HEK293 (cell line): ENCODE data around the gene LARP6.
A peak's percentile ranks its signal among the peaks of the same experiment; 100 is the strongest.

ENCODE experiments used
- CTCF ChIA-PET: fragments of 350-600 bp; formaldehyde crosslinking; extraction: SDS; loops from one replicate; lab custom pipeline; 2021; ENCODE audit warnings: antibody characterized with exemption; lab: Yijun Ruan, JAX
- POLR2A ChIA-PET: fragments of 300-600 bp; formaldehyde crosslinking; extraction: SDS; loops from one replicate; lab custom pipeline; 2020; ENCODE audit warnings: antibody characterized with exemption, inconsistent platforms; lab: Yijun Ruan, JAX
- H3K27ac ChIP-seq: fragments of 200-500 bp; sonication (Bioruptor generic); 2 replicates; pipeline ENCODE4 v1.5.1; 2014; ENCODE audit warnings: low read depth, low read length, control low read depth, inconsistent platforms; ENCODE audit errors: extremely low read depth
- H3K36me3 ChIP-seq, 2 experiments: fragments of 200-500 bp in 1 of 2; sonication (Bioruptor generic) in 1 of 2; 1 replicate in 1 of 2; 2 replicates in 1 of 2; pipeline ENCODE4 v1.5.1; 2014 to 2017; ENCODE audit warnings: inconsistent platforms in 2 of 2, low read length in 2 of 2; ENCODE audit not compliant: control insufficient read depth in 2 of 2, insufficient read depth in 1 of 2
- H3K4me1 ChIP-seq: fragments of 200-500 bp; sonication (Bioruptor generic); 2 replicates; pipeline ENCODE4 v1.5.1; 2014; ENCODE audit warnings: mild to moderate bottlenecking, low read length, inconsistent platforms; ENCODE audit not compliant: control insufficient read depth, insufficient read depth
- H3K4me3 ChIP-seq: 2 replicates; pipeline ENCODE4 v1.5.1; 2011; ENCODE audit warnings: low read depth, mild to moderate bottlenecking, control low read depth, low read length, moderate library complexity
- H3K9me3 ChIP-seq: fragments of 200-500 bp; sonication (Bioruptor generic); 2 replicates; pipeline ENCODE4 v1.5.1; 2014; ENCODE audit warnings: low read depth, low read length, inconsistent platforms; ENCODE audit not compliant: control insufficient read depth, insufficient read depth
- AEBP2 ChIP-seq: fragments of 450-650 bp; formaldehyde crosslinking; IDR thresholded peaks from 2 replicates; pipeline ENCODE4 v1.5.1; 2016; ENCODE audit warnings: missing biosample characterization, missing genetic modification characterization, borderline replicate concordance
- BCL11A ChIP-seq: fragments of 450-650 bp; formaldehyde crosslinking; IDR thresholded peaks from 2 replicates; pipeline ENCODE4 v1.5.1; 2016; ENCODE audit warnings: low read depth, missing biosample characterization, missing genetic modification characterization
- CTCF ChIP-seq: fragments of 450-650 bp; formaldehyde crosslinking; IDR thresholded peaks from 2 replicates; pipeline ENCODE4 v1.5.1; 2016; ENCODE audit warnings: missing biosample characterization, missing genetic modification characterization
- GLIS1 ChIP-seq: fragments of 450-650 bp; formaldehyde crosslinking; IDR thresholded peaks from 2 replicates; pipeline ENCODE4 v1.5.1; 2016; ENCODE audit warnings: missing biosample characterization, missing genetic modification characterization
- INSM2 ChIP-seq: fragments of 450-650 bp; formaldehyde crosslinking; IDR thresholded peaks from 2 replicates; pipeline ENCODE4 v1.5.1; 2016; ENCODE audit warnings: missing biosample characterization, missing genetic modification characterization
- KLF10 ChIP-seq: fragments of 450-650 bp; IDR thresholded peaks from 2 replicates; pipeline ENCODE4 v1.5.1; 2018; ENCODE audit warnings: missing biosample characterization, mild to moderate bottlenecking, missing genetic modification characterization
- PBX3 ChIP-seq: sonication (generic); formaldehyde crosslinking; IDR thresholded peaks from 2 replicates; pipeline ENCODE4 v1.8.1; 2022; ENCODE audit warnings: mild to moderate bottlenecking, moderate library complexity, missing genetic modification reagents
- REST ChIP-seq: fragments of 450-650 bp; formaldehyde crosslinking; IDR thresholded peaks from 2 replicates; pipeline ENCODE4 v1.5.1; 2016; ENCODE audit warnings: missing biosample characterization, missing genetic modification characterization
- TRIM28 ChIP-seq: IDR thresholded peaks from 2 replicates; pipeline ENCODE4 v1.6.1; 2011; ENCODE audit warnings: low read length, control low read depth, borderline replicate concordance
- ZBTB48 ChIP-seq: fragments of 450-650 bp; formaldehyde crosslinking; IDR thresholded peaks from 2 replicates; pipeline ENCODE4 v1.5.1; 2016; ENCODE audit warnings: missing biosample characterization, missing genetic modification characterization
- ZBTB6 ChIP-seq: fragments of 450-650 bp; formaldehyde crosslinking; IDR thresholded peaks from 2 replicates; pipeline ENCODE4 v1.5.1; 2017; ENCODE audit warnings: missing biosample characterization, missing genetic modification characterization
- ZBTB8A ChIP-seq: fragments of 450-650 bp; formaldehyde crosslinking; IDR thresholded peaks from 2 replicates; pipeline ENCODE4 v1.5.1; 2016; ENCODE audit warnings: missing biosample characterization, missing genetic modification characterization
- ZFHX2 ChIP-seq: fragments of 450-650 bp; formaldehyde crosslinking; conservative IDR thresholded peaks from 2 replicates; pipeline ENCODE4 v1.5.1; 2016; ENCODE audit warnings: missing biosample characterization, missing genetic modification characterization
- ZNF121 ChIP-seq: fragments of 450-650 bp; formaldehyde crosslinking; IDR thresholded peaks from 2 replicates; pipeline ENCODE4 v1.5.1; 2016; ENCODE audit warnings: missing biosample characterization, missing genetic modification characterization
- ZNF18 ChIP-seq: fragments of 450-650 bp; formaldehyde crosslinking; IDR thresholded peaks from 2 replicates; pipeline ENCODE4 v1.5.1; 2016; ENCODE audit warnings: missing biosample characterization, missing genetic modification characterization
- ZNF350 ChIP-seq: fragments of 450-650 bp; formaldehyde crosslinking; IDR thresholded peaks from 2 replicates; pipeline ENCODE4 v1.5.0; 2017; ENCODE audit warnings: missing biosample characterization, mild to moderate bottlenecking, missing genetic modification characterization
- ZNF366 ChIP-seq: fragments of 450-650 bp; formaldehyde crosslinking; conservative IDR thresholded peaks from 2 replicates; pipeline ENCODE4 v1.5.1; 2016; ENCODE audit warnings: missing biosample characterization, missing genetic modification characterization
- ZNF530 ChIP-seq: fragments of 450-650 bp; formaldehyde crosslinking; IDR thresholded peaks from 2 replicates; pipeline ENCODE4 v1.5.1; 2016; ENCODE audit warnings: low read depth, missing biosample characterization, missing genetic modification characterization
- ZNF623 ChIP-seq: fragments of 450-650 bp; formaldehyde crosslinking; IDR thresholded peaks from 2 replicates; pipeline ENCODE4 v1.5.1; 2016; ENCODE audit warnings: missing biosample characterization, missing genetic modification characterization
- ZNF837 ChIP-seq: fragments of 450-650 bp; formaldehyde crosslinking; IDR thresholded peaks from 2 replicates; pipeline ENCODE4 v1.5.1; 2016; ENCODE audit warnings: missing biosample characterization, missing genetic modification characterization
- ZSCAN5A ChIP-seq: fragments of 450-650 bp; formaldehyde crosslinking; IDR thresholded peaks from 2 replicates; pipeline ENCODE4 v1.5.1; 2016; ENCODE audit warnings: missing biosample characterization, missing genetic modification characterization
- ZXDB ChIP-seq: fragments of 450-650 bp; formaldehyde crosslinking; IDR thresholded peaks from 2 replicates; pipeline ENCODE4 v1.5.1; 2016; ENCODE audit warnings: missing biosample characterization, missing genetic modification characterization

The LARP6 gene

GRCh38 chr15:70791259-70791658 is 62.7 kb downstream of the LARP6 start:
- POLR2A ChIA-PET: no interaction called here
- CTCF ChIA-PET: interaction anchor here (0.7 to 1.7 kb wide), 2 partner anchors 9 to 21 kb away, joined by 3 read pairs; no protein-coding TSS in a partner anchor
- Histone ChIP-seq H3K27ac (no peak overlapping the region), H3K9me3 (no peaks in the 10 kb centered on the region), H3K4me3 (no peak overlapping the region), H3K4me1 (peaks cover 4% of the 10 kb centered on the region; the same call in 1 of the 2 replicates), H3K36me3 (no peaks in the 10 kb centered on the region)
- TF ChIP-seq PBX3 (CRISPR knock-in tag) (no peak), ZNF121 (tag by site-specific recombination) (no peak), AEBP2 (tag by site-specific recombination) (no peak), ZNF530 (no peak), BCL11A (tag by site-specific recombination) (no peak), ZBTB8A (no peak), ZNF623 (tag by site-specific recombination) (no peak), ZNF837 (no peak), ZNF366 (tag by site-specific recombination) (no peak), INSM2 (tag by site-specific recombination) (no peak), ZSCAN5A (tag by site-specific recombination) (no peak), GLIS1 (no peak), ZXDB (tag by site-specific recombination) (no peak), TRIM28 (no peak), ZBTB48 (tag by site-specific recombination) (no peak), ZNF350 (no peak), ZBTB6 (tag by site-specific recombination) (no peak; the same call in 1 of the 2 replicates)

GRCh38 chr15:70789213-70789612 is 64.7 kb downstream of the LARP6 start:
- H3K4me3 ChIP-seq: no peak overlapping the region
- no peaks in the 10 kb centered on the region for H3K36me3 ChIP-seq
- no peak overlapping the region for H3K27ac ChIP-seq
- ChIA-PET CTCF (interaction anchor here (0.7 to 1.4 kb wide), 6 partner anchors 12 to 161 kb away, joined by 3 to 10 read pairs (median 4); no protein-coding TSS in a partner anchor), POLR2A (interaction anchor here (0.7 to 2.4 kb wide), 3 partner anchors 9 to 65 kb away, joined by 3 to 9 read pairs (median 3); partner anchors contain the start of gene UACA)
- H3K4me1 ChIP-seq: no peaks in the 10 kb centered on the region
- no peaks in the 10 kb centered on the region for H3K9me3 ChIP-seq
- peak; percentile 100 for TF ChIP-seq ZFHX2 (tag by site-specific recombination)
- 0 out of 2 replicates have a peak, but pooled peaks have one; percentile 35 for TF ChIP-seq ZNF18 (tag by site-specific recombination)
- no peak for TF ChIP-seq REST
- peak; percentile 23; the same call in 1 of the 2 replicates for TF ChIP-seq CTCF (tag by site-specific recombination)
- peak; percentile 76 for TF ChIP-seq KLF10 (tag by site-specific recombination)
